HTR-8/SVneo (cell line): Measurements from ENCODE around the gene SELENOM.

Source experiments
- DNase-seq: peaks from one replicate; pipeline ENCODE4 v3.0.0; 2011; ENCODE audit warnings: low spot score, mixed read lengths; ENCODE audit not compliant: insufficient read length
- FAIRE-seq: peaks from 2 replicates; lab custom pipeline; 2011; peaks lifted over from hg19 to GRCh38; lab: Jason Lieb, UNC

The SELENOM gene

GRCh38 chr22:31107178-31107893 is at the start of gene SELENOM:
TSS of gene SELENOM (minus strand) at chr22:31107568. CDS start at chr22:31107505, 63 bp downstream.
- FAIRE-seq, result peak; percentile 87
- peak; percentile 91 for DNase-seq

GRCh38 chr22:31155422-31155821 is 48.1 kb upstream of the SELENOM start:
- no peak for FAIRE-seq
- DNase-seq, result no peak

GRCh38 chr22:31154975-31155374 is 47.6 kb upstream of the SELENOM start:
- no peak for DNase-seq
- no peak for FAIRE-seq

GRCh38 chr22:31153357-31153756 is 46.0 kb upstream of the SELENOM start:
- DNase-seq (no peak), FAIRE-seq (no peak)

GRCh38 chr22:31151872-31152271 is 44.5 kb upstream of the SELENOM start:
- no peak for DNase-seq
- no peak for FAIRE-seq

GRCh38 chr22:31150615-31151014 is 43.2 kb upstream of the SELENOM start:
- DNase-seq, result no peak
- FAIRE-seq, result no peak

GRCh38 chr22:31148953-31149627 is 41.7 kb upstream of the SELENOM start:
- peak; percentile 83 for DNase-seq
- FAIRE-seq, result no peak

GRCh38 chr22:31148488-31148887 is 41.1 kb upstream of the SELENOM start:
- no peak for FAIRE-seq
- no peak for DNase-seq

- FAIRE-seq (no peak), DNase-seq (no peak)
Observed at GRCh38 chr22:31144223-31144622, 36.9 kb upstream of the SELENOM start.

GRCh38 chr22:31143537-31143936 is 36.2 kb upstream of the SELENOM start:
- no peak for FAIRE-seq
- DNase-seq, result no peak

- DNase-seq (no peak), FAIRE-seq (no peak)
Observed at GRCh38 chr22:31143038-31143437, 35.7 kb upstream of the SELENOM start.

- no peak for FAIRE-seq
- no peak for DNase-seq
Observed at GRCh38 chr22:31142285-31142684, 34.9 kb upstream of the SELENOM start.

GRCh38 chr22:31141551-31141950 is 34.2 kb upstream of the SELENOM start:
- FAIRE-seq (no peak), DNase-seq (no peak)

GRCh38 chr22:31140746-31141145 is 33.4 kb upstream of the SELENOM start:
- DNase-seq (no peak), FAIRE-seq (no peak)

GRCh38 chr22:31139866-31140716 is 32.7 kb upstream of the SELENOM start, which contains the start of gene PLA2G3:
TSS of gene PLA2G3 (minus strand) at chr22:31140508. CDS start at chr22:31140354, 154 bp downstream.
- no peak for DNase-seq
- FAIRE-seq, result no peak

- no peak for FAIRE-seq
- DNase-seq, result no peak
Observed at GRCh38 chr22:31139066-31139465, 31.7 kb upstream of the SELENOM start.

- FAIRE-seq (no peak), DNase-seq (no peak)
Observed at GRCh38 chr22:31138126-31138525, 30.8 kb upstream of the SELENOM start.

GRCh38 chr22:31137721-31138120 is 30.4 kb upstream of the SELENOM start:
- FAIRE-seq (no peak), DNase-seq (no peak)

- FAIRE-seq, result no peak
- no peak for DNase-seq
Observed at GRCh38 chr22:31136711-31137110, 29.3 kb upstream of the SELENOM start.

- FAIRE-seq (no peak), DNase-seq (no peak)
Observed at GRCh38 chr22:31136155-31136554, 28.8 kb upstream of the SELENOM start.

GRCh38 chr22:31135706-31136105 is 28.3 kb upstream of the SELENOM start:
- FAIRE-seq, result no peak
- no peak for DNase-seq
